Astrocyte of the hippocampus (primary cell): ENCODE measurements around the gene TSPYL6.
"Not testable (repeated sequence)": the region's sequence is repeated elsewhere in the genome, so short reads cannot be mapped to it uniquely, and the experiment has no call there.

ENCODE experiments used
- DNase-seq: peaks from one replicate; pipeline ENCODE4 v3.0.0; 2011; ENCODE audit warnings: low read depth, low spot score

TSPYL6 gene

DNA sequence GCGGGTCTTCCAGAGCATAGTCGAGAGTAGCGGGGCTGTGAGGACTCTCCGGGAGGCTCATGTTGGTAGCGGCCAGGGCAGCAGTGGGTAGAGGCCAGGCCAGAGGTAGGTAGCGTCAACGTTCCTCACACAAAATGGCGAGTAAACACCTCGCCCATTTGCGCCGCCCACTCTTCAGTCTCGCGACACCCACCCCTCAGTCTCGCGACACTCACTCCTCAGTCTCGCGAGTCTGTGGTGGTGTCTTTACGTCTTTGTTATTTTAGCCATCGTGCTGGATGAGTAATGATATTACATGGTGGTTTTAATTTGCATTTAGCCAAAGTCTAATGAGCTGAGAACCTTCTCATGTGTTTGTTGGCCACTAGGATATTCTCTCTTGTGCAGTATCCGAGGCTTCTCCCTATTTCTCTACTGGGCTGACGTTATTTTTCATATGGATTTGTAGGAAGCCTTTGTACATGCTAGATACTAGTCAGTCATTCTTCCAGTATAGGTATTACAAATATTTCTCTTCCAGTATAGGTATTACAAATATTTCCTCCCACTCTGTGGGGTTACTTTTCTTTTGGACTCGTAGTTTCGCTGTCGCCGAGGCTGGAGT is at the start of gene TSPYL6:
TSS of gene TSPYL6 (minus strand) at position 139 of the 604 bp plus-strand sequence. CDS start at position 61, 78 bp downstream.
- no peak for DNase-seq

DNA sequence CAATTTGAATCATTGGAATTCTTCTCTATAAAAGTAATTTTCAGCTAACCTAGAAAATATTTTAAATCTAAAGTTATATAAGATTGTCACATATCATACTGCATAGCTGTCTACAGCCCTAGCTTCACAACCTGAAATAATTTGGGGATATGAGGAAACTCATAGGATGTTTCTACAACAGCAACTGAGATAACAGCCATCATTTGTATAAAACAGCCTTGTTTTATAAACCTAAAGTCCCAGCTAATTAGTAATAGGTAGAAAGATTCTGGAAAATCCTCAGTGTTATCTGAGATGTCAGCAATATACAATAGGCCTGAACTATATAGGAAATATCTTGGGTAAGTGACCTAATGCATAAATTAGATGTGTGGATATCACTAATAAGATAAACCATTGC is 47.6 kb upstream of the TSPYL6 start:
- DNase-seq, result no peak

DNA sequence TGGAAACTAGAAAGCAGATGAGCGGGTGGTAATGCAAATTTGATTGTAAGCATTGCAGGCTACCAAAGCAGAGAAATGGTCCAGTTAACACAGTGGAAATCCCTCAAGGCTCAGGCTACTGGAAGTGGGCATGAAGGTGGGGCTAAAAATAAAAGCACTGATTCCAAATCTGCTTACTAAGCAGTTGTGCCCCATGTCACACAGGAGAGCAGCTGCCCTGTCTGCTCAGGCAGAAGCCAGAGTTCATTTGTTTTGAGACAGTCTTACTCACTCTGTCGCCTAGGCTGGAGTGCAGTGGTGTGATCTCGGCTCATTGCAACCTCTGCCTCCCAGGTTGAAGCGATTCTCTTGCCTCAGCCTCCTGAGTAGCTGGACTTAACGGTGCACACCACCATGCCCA is 42.5 kb upstream of the TSPYL6 start:
- DNase-seq, result no peak

DNA sequence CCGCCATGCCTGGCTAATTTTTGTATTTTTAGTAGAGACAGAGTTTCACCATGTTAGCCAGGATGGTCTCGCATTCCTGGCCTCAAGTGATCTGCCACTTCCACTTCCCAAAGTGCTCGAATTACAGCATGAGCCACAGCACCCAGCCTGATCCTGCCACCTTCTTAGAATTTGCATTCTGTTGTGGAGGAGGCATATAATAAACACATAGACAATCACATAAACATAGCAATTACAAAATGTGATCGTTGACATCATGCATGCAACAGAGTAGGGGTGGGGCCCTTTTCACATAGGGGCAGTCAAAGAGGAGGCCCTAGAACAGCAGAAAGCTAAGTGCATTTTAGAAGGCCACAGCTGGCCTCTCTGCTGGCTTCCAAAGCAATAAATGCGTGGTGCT is 39.9 kb upstream of the TSPYL6 start:
- no peak for DNase-seq

DNA sequence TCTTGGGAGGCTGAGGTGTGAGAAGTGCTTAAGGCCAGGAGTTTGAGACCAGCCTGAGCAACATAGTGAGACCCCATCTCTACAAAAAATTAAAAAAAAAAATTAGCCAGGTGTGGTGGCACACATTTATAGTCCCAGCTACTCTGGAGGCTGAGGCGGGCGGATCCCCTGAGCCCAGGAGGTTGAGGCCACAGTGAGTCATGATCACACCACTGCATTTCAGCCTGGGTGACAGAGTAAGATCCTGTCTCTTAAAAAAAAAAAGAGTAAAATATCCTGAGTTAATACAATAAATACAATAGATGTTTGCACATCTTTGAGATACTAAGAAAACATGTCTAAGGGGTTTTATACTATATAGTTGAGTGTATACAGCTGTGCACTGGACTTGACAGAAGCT is 38.6 kb upstream of the TSPYL6 start:
- not testable (repeated sequence) for DNase-seq

DNA sequence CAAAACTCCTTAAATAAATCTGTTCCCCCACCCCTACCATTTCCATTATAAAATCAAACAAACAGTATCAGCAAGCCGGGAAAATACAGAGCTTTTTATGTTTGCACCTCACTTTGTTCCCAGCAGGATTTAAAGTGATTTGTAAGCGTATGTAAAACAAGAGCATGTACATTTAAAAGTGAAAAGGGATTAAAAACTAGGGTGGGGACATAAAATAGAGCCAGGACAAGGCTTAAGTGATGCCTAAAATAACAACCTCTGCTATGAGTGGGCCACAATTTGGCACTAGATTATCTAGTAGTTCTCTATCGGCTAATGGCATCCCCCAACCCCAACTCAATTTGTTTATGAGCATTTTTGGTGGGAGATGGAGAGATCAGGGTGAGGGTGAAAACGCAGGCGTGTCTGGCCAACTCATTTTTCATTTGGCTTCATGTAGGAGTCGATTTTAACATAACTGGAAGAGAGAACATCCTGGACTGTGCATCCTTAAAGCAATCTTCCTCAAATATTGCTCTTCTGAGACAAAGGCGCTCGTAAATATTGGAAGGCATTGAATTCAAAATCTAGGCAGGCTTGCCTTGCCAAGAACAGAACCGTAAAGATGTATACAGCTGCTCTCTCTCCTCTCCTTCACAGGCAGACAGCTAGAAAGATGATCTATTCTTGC is 34.5 kb upstream of the TSPYL6 start:
- DNase-seq, result no peak

DNA sequence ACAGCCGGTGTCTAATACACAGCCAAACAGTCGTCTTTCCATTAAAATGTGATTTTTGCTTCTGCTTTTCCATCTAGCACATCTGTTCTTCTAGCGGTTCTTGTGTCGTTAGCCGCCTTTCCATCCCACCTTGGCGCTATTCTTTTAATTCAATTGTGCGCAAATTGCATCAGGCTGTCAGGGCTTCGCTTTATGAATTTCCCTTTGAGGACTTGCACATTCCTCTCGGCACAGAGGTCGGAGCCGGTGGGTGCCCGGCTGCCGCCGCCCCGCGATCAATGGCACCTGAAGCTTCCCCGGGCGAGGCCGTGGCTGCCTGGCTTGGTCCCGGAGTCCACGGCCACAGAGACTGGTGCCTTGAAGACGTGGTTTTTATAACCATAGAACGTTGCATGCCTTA is 33.9 kb upstream of the TSPYL6 start:
- peak; percentile 13 for DNase-seq

DNA sequence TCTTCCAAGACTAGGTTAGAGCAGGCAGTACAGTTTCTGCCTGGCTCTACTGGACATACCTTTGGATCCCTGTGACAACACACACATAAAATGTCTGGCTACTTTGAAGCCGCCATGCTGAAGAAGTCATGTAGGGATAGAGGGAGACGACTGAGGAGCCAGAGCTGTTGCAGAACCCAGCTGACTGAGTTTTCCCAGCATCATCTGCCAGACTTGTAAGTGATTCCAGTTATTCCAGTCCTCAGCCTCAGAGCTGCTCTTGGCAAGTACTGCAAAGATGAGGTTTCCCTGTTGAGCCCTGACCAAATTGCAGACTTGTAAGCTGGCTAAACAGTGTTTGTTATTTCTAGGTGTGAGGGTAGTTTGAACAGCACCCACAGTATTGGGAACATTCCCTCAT is 31.5 kb upstream of the TSPYL6 start:
- no peak for DNase-seq

DNA sequence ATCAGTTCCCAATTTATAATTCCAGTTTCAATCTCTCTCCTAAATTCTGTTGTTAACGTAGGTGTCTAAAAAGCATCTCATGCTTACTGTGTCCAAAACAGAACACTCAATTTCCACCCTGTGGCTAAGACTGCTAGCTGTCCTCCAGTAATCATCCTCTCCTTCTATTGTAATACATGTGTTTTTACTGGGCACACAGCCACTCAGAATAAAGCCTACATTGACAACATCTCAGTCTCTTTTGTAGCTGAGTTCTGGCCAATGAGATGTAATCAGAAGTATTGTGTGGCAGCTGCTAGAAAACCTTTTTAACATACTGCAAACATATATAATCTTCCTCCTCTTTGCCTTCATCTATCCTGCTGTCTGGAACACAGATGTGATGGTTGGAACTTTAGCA is 29.4 kb upstream of the TSPYL6 start:
- peak; percentile 20 for DNase-seq

DNA sequence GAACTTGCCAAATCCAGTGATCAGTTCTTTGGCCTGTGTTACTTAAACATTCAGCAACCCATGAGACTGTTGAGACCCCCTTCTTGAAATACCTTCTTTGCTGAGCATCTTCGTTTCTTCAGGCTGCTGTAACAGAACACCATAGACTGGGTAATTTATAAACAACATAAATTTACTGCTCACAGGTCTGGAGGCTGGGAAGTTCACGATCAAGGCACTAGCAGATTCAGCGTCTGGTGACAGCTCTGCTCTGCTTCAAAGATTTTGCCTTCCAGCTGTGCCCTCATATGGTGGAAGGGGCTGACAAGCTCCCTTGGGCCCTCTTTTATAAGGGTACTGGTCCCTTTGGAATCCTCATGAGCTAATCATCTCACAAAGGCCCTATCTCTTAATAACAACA is 28.8 kb upstream of the TSPYL6 start:
- DNase-seq, result no peak

DNA sequence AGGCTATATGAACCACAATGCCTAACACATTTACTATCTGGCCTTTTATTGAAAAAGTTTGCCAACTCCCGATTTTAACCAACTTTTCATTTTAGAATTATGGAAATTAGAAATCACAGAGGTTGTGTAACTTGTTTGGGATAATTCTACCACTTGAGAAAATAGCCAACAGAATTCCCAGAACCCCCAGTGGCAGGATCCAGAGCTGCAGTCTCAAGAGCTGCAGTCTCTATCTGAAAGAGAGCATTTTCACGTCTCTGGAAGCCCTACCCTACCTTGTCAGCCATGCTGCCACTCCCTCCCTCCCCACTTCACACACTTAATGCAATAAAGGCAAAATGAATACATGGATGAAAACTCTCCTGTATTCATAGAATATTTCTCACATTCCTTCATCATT is 23.4 kb upstream of the TSPYL6 start:
- no peak for DNase-seq

DNA sequence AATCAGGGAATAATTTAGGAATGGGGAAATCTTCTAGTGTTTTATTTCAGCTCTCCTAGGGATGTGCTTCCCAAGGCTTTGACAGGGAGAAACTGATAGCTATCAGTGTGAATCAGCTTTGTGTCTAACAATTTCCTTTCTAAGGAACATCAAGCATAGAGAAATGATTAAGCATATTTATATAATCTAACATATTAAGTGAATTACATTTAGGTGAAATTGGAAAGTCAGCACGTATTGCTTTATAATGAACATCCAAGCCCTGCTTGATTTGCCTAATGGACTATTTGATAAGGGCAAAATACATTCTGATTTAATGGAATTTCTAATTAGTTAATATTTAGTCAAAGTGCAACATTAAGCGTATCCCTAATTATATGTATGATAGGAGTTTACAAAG is 19.5 kb upstream of the TSPYL6 start:
- DNase-seq, result no peak

DNA sequence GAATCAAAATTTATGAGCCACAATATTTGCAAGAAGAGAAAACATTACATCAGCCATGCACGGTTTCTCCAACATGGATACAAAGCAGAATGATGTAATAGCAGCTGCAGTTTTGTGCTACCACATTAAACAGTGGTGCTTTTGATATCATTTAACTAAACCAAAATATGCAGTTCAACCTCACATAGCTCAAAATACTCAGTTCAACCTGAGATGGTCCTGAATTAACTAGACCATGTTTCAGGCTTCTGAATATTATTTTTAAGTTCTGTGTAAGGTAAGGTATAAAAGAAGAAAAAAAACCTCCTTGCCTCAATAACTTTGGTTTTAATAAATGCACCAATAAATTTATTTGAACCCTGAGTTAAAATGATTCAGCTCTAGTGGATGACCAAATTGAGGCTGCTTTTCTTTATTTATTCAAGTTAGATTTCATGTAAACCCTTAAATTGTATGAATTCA is 18.8 kb upstream of the TSPYL6 start:
- peak; percentile 46 for DNase-seq

DNA sequence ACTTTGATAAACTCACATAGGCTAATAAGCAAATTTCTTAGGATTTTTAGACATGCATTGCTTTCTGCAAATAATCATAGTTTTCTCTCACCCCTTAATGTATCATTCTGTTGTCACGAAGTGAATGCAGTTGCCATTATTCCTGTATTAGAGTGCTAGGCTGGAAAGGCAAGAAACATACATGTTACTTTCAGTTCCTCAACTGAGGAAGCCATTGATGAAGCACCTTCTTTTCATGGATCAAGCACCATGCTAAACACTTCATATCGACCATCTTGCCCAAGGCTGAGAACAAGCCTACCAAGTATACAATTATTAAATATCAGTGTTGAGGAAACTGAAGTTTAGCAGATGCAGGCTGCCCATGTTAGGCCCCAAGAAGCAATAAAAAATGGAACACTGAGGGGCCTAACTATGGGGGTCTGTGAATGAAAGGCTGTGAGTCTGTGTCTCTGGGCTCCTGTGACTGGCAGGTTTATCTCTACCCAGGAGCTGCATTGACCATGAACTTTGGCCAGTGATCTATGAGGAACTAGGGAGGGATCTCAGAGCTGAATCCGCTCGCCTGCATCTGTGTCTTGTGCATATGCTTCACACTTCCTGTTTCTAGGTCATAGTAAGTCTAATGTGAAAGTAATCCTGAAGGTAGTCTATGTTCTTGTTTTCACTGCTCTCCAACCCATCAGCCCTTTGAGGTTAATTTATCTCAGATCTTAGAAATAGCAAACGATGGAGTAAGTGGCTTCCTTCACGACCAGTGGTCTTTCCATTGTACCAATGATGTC is 16.0 kb upstream of the TSPYL6 start:
- no peak for DNase-seq

DNA sequence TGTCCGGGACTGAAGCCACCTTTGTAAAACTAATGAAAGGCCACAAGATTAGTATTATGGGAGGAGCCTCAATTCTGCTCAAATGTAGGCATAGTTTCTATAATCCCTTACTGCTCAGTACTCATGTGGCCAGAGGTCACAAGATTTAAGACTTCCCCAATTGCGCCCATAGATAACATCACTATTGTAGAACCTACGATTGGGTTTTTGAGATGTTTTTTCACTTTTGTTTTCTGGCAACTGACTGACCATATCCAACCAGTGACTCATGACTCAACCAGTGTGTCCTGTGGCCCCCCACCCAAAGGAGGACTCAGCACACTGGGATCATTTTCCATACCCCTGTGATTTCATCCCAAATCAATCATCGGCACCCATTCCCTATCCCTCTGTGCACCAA is 15.2 kb upstream of the TSPYL6 start:
- no peak for DNase-seq

DNA sequence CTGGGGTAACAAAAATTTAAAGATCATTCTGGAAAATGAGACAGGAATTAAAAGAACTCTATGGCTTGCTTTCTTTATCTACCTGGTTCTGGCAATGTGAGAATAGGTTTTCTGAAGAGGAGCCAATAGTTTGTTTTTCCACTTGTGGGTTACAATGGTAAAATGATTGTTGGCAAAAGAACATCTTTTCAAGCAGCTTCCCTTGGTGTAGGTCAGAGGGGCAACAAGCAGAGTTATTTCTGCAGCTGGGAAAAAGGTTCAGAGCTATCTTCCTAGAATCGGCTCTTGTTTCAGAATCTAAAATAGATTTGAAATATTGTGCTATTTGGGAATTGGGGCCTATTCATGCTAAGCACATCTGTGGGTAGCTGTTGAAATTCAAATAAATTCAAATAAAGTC is 11.5 kb upstream of the TSPYL6 start:
- no peak for DNase-seq

DNA sequence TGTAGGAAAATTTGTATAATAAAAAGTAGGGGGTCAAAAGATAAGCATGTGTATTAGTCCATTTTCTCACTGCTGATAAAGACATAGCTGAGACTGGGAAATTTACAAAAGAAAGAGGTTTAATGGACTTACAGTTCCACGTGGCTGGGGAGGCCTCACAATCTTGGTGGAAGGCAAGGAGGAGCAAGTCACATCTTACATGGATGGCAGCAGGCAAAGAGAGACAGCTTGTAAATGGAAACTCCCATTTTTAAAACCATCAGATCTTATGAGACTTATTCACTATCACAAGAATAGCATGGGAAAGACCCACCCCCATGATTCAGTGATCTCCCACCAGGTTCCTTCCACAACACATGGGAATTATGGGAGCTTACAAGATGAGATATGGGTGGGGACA is 9.1 kb upstream of the TSPYL6 start:
- not testable (repeated sequence) for DNase-seq

DNA sequence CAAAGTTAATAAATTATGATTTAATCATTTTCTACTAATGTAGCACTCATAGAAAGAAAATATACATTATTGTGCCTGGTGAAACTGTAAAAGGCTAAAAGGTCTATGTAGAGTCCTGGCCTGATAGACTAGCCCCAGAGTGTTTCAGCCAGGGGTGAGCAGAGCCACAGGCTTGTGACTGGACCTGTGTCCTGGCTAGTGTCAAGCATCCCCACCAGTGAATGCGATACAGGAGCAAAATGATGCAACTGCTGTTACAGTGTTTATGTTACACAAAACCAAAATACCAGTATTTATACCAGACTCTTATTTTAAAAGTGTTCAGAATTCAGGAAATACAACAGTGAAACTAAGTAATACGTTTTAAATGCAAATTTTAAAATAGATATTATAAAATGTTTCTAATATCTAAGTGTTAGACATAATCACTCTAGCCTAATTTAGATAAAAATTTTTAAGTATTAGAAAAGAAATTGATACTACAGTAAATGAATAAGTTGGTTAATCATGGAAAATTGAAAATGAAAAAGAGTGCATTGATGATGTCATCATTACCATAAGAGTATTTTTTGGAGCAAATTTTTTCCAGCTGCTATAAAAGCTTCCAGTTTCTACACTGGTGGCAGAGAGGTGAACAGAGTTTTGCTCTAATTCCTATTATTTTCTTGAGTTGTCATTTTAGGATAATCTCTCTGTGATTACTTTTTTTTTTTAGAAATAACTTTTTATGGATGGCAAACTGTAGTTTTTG is 6.2 kb upstream of the TSPYL6 start:
- no peak for DNase-seq

DNA sequence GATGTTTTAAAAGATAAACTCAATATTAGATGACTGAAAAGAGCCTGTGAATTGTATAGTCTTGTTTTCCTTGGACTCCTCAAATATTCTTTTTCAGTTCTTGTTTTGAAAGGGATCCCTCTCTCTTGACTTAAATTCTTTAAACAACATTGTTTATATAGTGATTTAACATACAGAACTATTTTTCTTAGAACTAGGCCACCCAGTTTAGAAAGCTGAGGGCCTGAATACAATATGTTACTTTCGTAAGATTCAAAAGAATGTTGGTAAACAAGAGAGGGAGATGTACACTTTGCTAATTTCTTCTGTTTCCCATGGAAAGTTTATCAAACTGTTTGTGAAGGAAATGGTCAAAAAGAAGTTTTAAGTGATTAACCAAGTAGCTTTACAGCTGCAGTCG is 5.5 kb upstream of the TSPYL6 start:
- no peak for DNase-seq

DNA sequence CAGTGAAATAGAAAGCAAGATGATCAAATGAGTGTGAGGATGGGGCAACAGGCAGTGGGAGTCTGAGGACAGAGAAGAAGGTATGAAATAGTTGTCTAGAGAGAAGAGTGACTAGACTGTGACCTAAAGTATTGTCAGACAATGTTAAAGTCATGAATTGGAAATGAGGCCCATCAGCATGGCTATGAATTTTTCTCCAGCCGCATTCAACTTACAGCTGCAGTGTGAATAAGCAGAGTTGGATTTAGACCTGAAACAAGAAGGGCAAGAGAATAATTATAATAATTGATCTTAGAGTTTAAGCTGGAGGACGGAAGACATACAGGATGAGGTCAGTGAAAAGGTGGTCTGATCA is 4.2 kb upstream of the TSPYL6 start:
- no peak for DNase-seq

DNA sequence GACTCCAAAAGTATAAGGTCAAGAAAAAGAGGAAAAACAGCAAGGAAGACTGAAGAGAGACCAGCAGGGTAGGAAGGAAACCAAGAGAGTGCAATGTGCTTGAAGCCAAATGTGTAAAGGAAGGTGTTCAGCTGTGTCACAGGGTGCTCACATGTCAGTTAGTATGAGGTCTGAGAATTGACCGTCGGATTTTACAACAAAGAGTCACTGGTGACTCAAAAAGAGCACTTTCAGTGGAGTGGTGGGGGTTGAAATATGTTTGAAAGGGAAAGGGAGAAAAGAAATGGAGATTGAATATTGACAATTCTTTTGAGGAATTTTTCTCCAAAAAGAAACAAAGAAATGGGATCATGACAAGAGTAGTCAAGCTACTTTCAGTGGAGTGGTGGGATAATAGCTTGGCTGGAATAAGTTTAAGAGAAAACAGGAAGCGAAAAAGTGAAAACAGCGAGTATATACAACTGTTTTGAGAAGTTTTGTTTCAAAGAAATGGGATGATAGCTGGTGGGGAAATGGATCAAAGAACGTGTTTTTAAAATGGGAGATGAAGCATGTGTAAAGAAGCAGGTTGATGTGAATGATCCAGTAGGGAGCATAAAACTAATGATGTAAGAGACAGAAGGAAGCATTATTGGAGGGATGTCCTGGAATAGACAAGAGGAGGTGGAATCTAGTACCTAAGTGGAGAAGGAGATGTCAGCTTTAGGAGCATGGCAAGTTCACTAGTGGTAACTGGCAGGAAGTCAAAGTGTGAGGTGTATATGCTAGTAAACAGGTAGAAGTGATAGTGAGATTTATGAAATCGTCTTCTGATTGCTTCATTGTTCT is 3.6 kb upstream of the TSPYL6 start:
- DNase-seq, result no peak
